Measurements from ENCODE around the gene MEOX1. TPM values are rescaled to one million over a fixed set of nuclear protein-coding genes. Genes with fewer than 3 reads are reported as not detected.

MEOX1 gene
- total and polyA plus RNA-seq, 4 donors: 0.26 to 1.2 (median 0.70) TPM

- Histone ChIP-seq H3K27ac (ENCODE audit: low read depth in 1 of 2, low read length in 1 of 2) (no peak overlapping the region), H3K4me1 (ENCODE audit: control insufficient read depth in 5 of 5, insufficient read depth in 5 of 5, low read length in 5 of 5) (peaks cover 0 to 8% (median 2%) of the 10 kb centered on the region in 5 donors), H3K27me3 (ENCODE audit: control insufficient read depth in 3 of 3, insufficient read depth in 3 of 3, low read length in 2 of 3) (no peaks in the 10 kb centered on the region), H3K4me3 (no peak overlapping the region), H3K9me3 (ENCODE audit: control insufficient read depth in 4 of 4, insufficient read depth in 3 of 4, low read length in 3 of 4) (no peaks in the 10 kb centered on the region), H3K36me3 (ENCODE audit: control insufficient read depth in 4 of 4, insufficient read depth in 4 of 4, low read length in 4 of 4) (no peaks in the 10 kb centered on the region), H3K9ac (ENCODE audit: insufficient read depth in 1 of 2, low read length in 2 of 2) (no peak overlapping the region)
- TF ChIP-seq CTCF (IDR thresholded peaks at IDR 0.05; ENCODE audit: control extremely low read depth, extremely low read depth): no peak
- ATAC-seq (ENCODE audit: insufficient read depth, low FRiP score): no peak
- no peak for DNase-seq
- 63 to 83% methylated on average over 6 of the region's 6 CpGs for WGBS, 2 donors
Measured at GRCh38 chr17:43671031-43671692, 9.4 kb upstream of the MEOX1 start.

- Histone ChIP-seq H3K27me3 (ENCODE audit: control insufficient read depth in 3 of 3, insufficient read depth in 3 of 3, low read length in 2 of 3) (no peaks in the 10 kb centered on the region), H3K36me3 (ENCODE audit: control insufficient read depth in 4 of 4, insufficient read depth in 4 of 4, low read length in 4 of 4) (no peaks in the 10 kb centered on the region), H3K9me3 (ENCODE audit: control insufficient read depth in 4 of 4, insufficient read depth in 3 of 4, low read length in 3 of 4) (no peaks in the 10 kb centered on the region), H3K9ac (ENCODE audit: insufficient read depth in 1 of 2, low read length in 2 of 2) (no peak overlapping the region), H3K27ac (ENCODE audit: low read depth in 1 of 2, low read length in 1 of 2) (no peak overlapping the region), H3K4me1 (ENCODE audit: control insufficient read depth in 5 of 5, insufficient read depth in 5 of 5, low read length in 5 of 5) (peaks cover 0 to 11% (median 2%) of the 10 kb centered on the region in 5 donors), H3K4me3 (no peak overlapping the region)
- 90 to 92% methylated on average over 1 of the region's 1 CpG for WGBS, 2 donors
- no peak for DNase-seq
- no peak for ATAC-seq (ENCODE audit: insufficient read depth, low FRiP score)
- TF ChIP-seq CTCF (IDR thresholded peaks at IDR 0.05; ENCODE audit: control extremely low read depth, extremely low read depth): no peak
Measured at GRCh38 chr17:43670645-43671030, 8.9 kb upstream of the MEOX1 start.

GRCh38 chr17:43669971-43670644 is 8.4 kb upstream of the MEOX1 start:
- Histone ChIP-seq H3K27ac (ENCODE audit: low read depth in 1 of 2, low read length in 1 of 2) (no peak overlapping the region), H3K4me1 (ENCODE audit: control insufficient read depth in 5 of 5, insufficient read depth in 5 of 5, low read length in 5 of 5) (peaks cover 0 to 15% (median 2%) of the 10 kb centered on the region in 5 donors), H3K4me3 (no peak overlapping the region), H3K36me3 (ENCODE audit: control insufficient read depth in 4 of 4, insufficient read depth in 4 of 4, low read length in 4 of 4) (no peaks in the 10 kb centered on the region), H3K27me3 (ENCODE audit: control insufficient read depth in 3 of 3, insufficient read depth in 3 of 3, low read length in 2 of 3) (no peaks in the 10 kb centered on the region), H3K9ac (ENCODE audit: insufficient read depth in 1 of 2, low read length in 2 of 2) (no peak overlapping the region), H3K9me3 (ENCODE audit: control insufficient read depth in 4 of 4, insufficient read depth in 3 of 4, low read length in 3 of 4) (no peaks in the 10 kb centered on the region)
- no peak for TF ChIP-seq CTCF (IDR thresholded peaks at IDR 0.05; ENCODE audit: control extremely low read depth, extremely low read depth)
- 61 to 72% methylated on average over 10 of the region's 10 CpGs for WGBS, 2 donors
- DNase-seq (peak in 1 of 3 donors; percentile 52), ATAC-seq (ENCODE audit: insufficient read depth, low FRiP score) (no peak)
